Psoas muscle (tissue), 8 donors: ENCODE results near the gene YIPF1. TPM values are rescaled to one million over a fixed set of nuclear protein-coding genes. Genes with fewer than 3 reads are reported as not detected.

ENCODE experiments used
- ATAC-seq, 4 donors: fragments of 200-7000 bp; cut with Tn5 transposase; one replicate each; pipeline ENCODE4 v1.9.1; 2020; ENCODE audit warnings: moderate library complexity in 3 of 4, mild to moderate bottlenecking in 2 of 4
- DNase-seq, 2 donors: peaks; one replicate each; pipeline ENCODE4 v3.0.0-alpha.2; 2020
- H3K27ac ChIP-seq: fragments of 200-600 bp; one replicate; pipeline ENCODE4 v1.8.0; 2022
- H3K27me3 ChIP-seq, 3 donors: fragments of 200-600 bp in 1 of 3; one replicate each; pipeline versions ENCODE4 v1.6.1 to v1.8.0; 2013 to 2022; ENCODE audit warnings: low read length in 2 of 3, mild to moderate bottlenecking in 2 of 3, moderate library complexity in 1 of 3; ENCODE audit not compliant: insufficient read depth in 3 of 3
- H3K36me3 ChIP-seq, 2 donors: fragments of 200-600 bp in 1 of 2; one replicate each; pipeline versions ENCODE4 v1.6.1 to v1.8.0; 2013 to 2022; ENCODE audit warnings: low read depth in 1 of 2, mild to moderate bottlenecking in 1 of 2, moderate library complexity in 1 of 2; ENCODE audit not compliant: insufficient read depth in 1 of 2
- H3K4me1 ChIP-seq: fragments of 200-600 bp; one replicate; pipeline ENCODE4 v1.8.0; 2022
- H3K4me3 ChIP-seq: fragments of 200-600 bp; one replicate; pipeline ENCODE4 v1.8.0; 2022; ENCODE audit warnings: mild to moderate bottlenecking
- H3K9me3 ChIP-seq: fragments of 200-600 bp; one replicate; pipeline ENCODE4 v1.8.0; 2022
- WGBS, 3 donors: extraction: QIAGEN DNeasy Blood & Tissue Kit; methylation state at CpG; one replicate each; pipeline versions ENCODE4 v1.1.6 to v1.1.7; 2013; 5-methylcytosine and 5-hydroxymethylcytosine counted together
- intact Hi-C, 2 donors: fragments of 100-400 bp; cut with DNase I; formaldehyde crosslinking; loops; one replicate each; pipeline versions ENCODE4 v1.11.0 to v1.14.2; 2022
- polyA plus RNA-seq, 3 donors: library from polyadenylated mRNA; stranded (reverse); fragments of 200-250 nt; gene quantifications; one replicate each; pipeline ENCODE4 v1.2.3, GENCODE V29; 2013
- total RNA-seq, 4 donors: library from RNA; stranded (reverse); fragmentation: NEBNext Ultra II Directional in 2 of 4; extraction: Animal tissue kit (Norgen Biotek cat#: 25700) in 2 of 4; gene quantifications; one replicate each; pipeline versions ENCODE4 v1.2.1 to v1.2.4, GENCODE V29; 2021 to 2023
- TF ChIP-seq, protein P1 (sequence below): fragments of 200-600 bp; IDR thresholded peaks from one replicate; pipeline ENCODE4 v1.8.0; 2022; ENCODE audit warnings: antibody characterized with exemption
- donor health status: healthy with polysubstance abuse.
- donor health status: DM: no; HTN: no; CAD: no; lungs with moderate emphysema.
- donor health status: Bipolar disorder and iron deficiency.
- donor health status: healthy.
- donor health status: DM: yes; HTN: yes; CAD: no.
- donor health status: DM: no; HTN: no; CAD: no.
- donor health status: DM: no; HTN: no; CAD: no.
- donor health status: DM: yes; HTN: yes; CAD: no.

The YIPF1 gene
- total and polyA plus RNA-seq, 7 donors: 11.8 to 54.1 (median 23.1) TPM

DNA sequence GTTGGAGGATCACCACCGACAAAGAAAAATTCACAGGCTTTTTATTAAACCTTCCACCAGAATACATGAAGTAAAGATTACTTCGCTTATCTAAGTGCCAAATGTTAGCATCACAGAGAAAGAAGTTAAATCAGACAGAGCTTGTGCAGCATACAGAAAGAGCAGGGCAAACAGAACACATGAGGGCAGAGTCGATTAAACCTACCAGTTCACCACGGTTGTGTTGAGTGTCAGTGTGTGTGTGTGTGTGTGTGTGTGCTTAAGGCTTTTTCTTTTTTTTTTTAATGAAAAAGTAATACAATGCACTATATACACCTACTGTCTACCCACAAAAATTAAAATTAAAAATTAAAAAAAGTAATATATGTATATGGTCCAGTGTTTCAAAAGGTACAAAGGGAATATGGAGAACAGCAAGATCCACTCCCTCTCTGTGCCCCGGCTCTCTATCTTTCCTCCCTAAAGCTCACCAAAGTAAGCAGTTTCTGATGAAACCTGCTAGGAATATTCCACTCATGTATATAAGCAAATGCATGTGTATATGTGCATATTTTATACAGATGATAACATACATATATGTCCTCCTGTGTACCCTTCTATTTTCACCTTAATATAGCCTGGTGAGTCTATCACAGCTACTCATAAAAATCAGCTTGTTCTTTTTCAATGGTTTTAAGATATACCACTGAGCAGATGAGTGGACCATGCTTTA is 17.7 kb downstream of the YIPF1 start:
- intact Hi-C loops: loop anchor here in 1 of 2 donors (10.0 kb wide), 1 partner anchor 163 kb away; no protein-coding TSS in a partner anchor

GRCh38 chr1:53871221-53871620 is 18.4 kb downstream of the YIPF1 start:
- Histone ChIP-seq H3K27me3 (no peaks in the 10 kb centered on the region), H3K4me3 (no peak overlapping the region), H3K36me3 (peaks cover 8 to 92% of the 10 kb centered on the region in 2 donors), H3K9me3 (no peaks in the 10 kb centered on the region), H3K4me1 (no peaks in the 10 kb centered on the region), H3K27ac (no peak overlapping the region)
- WGBS, 3 donors: 46 to 57% (median 55%) methylated on average over 4 of the region's 4 CpGs
- ATAC-seq (no peak), DNase-seq (no peak)
- TF ChIP-seq, protein P1, sequence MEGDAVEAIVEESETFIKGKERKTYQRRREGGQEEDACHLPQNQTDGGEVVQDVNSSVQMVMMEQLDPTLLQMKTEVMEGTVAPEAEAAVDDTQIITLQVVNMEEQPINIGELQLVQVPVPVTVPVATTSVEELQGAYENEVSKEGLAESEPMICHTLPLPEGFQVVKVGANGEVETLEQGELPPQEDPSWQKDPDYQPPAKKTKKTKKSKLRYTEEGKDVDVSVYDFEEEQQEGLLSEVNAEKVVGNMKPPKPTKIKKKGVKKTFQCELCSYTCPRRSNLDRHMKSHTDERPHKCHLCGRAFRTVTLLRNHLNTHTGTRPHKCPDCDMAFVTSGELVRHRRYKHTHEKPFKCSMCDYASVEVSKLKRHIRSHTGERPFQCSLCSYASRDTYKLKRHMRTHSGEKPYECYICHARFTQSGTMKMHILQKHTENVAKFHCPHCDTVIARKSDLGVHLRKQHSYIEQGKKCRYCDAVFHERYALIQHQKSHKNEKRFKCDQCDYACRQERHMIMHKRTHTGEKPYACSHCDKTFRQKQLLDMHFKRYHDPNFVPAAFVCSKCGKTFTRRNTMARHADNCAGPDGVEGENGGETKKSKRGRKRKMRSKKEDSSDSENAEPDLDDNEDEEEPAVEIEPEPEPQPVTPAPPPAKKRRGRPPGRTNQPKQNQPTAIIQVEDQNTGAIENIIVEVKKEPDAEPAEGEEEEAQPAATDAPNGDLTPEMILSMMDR: no peak
- intact Hi-C loops: loop anchor here in 1 of 2 donors (10.0 kb wide), 1 partner anchor 164 kb away; no protein-coding TSS in a partner anchor

More for the DNA sequence above, 17.7 kb downstream of the YIPF1 start:
- TF ChIP-seq, protein P1: no peak
- H3K9me3 ChIP-seq: no peaks in the 10 kb centered on the region
- no peaks in the 10 kb centered on the region for H3K27me3 ChIP-seq
- H3K4me1 ChIP-seq: no peaks in the 10 kb centered on the region
- no peak overlapping the region for H3K4me3 ChIP-seq
- DNase-seq (no peak), ATAC-seq (no peak)
- peaks cover 8 to 92% of the 10 kb centered on the region in 2 donors for H3K36me3 ChIP-seq
- no peak overlapping the region for H3K27ac ChIP-seq
- WGBS, 3 donors: 69 to 75% (median 75%) methylated on average over 5 of the region's 5 CpGs

GRCh38 chr1:53869454-53870117 is 20.0 kb downstream of the YIPF1 start:
- Histone ChIP-seq H3K27me3 (no peaks in the 10 kb centered on the region), H3K9me3 (no peaks in the 10 kb centered on the region), H3K4me1 (no peaks in the 10 kb centered on the region), H3K4me3 (no peak overlapping the region), H3K27ac (no peak overlapping the region), H3K36me3 (peaks cover 2 to 86% of the 10 kb centered on the region in 2 donors)
- WGBS, 3 donors: 92 to 94% (median 94%) methylated on average over 11 of the region's 11 CpGs
- TF ChIP-seq, protein P1: no peak
- no peak for ATAC-seq
- intact Hi-C loops: loop anchor here (10.0 kb wide), 1 partner anchor 165 kb away; no protein-coding TSS in a partner anchor
- DNase-seq: no peak

DNA sequence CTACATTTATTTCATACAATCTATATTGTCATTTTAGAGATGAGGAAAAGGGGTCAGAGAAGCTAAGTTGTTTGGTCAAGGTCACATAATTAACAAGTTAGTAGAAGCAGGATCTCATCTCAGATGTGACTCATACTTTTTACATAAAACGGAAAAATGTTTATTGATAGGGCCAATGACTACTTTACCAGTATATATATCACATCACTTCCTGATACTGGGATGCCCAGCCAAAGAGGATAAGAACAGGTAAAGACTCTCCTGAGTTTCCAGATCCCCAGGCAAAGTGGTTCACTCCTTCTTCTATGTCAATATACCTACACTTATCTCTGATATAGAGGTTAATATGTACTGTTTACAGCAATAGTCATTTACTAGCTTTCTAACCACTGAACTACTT is 21.0 kb downstream of the YIPF1 start:
- H3K9me3 ChIP-seq: no peaks in the 10 kb centered on the region
- intact Hi-C loops: loop anchor here in 1 of 2 donors (10.0 kb wide), 1 partner anchor 166 kb away; no protein-coding TSS in a partner anchor

More for the DNA sequence above, 21.0 kb downstream of the YIPF1 start:
- 90 to 100% (median 94%) methylated on average over 1 of the region's 1 CpG for WGBS, 3 donors
- H3K27ac ChIP-seq: no peak overlapping the region
- H3K27me3 ChIP-seq: no peaks in the 10 kb centered on the region
- H3K36me3 ChIP-seq: peaks cover 2 to 82% of the 10 kb centered on the region in 2 donors
- no peak overlapping the region for H3K4me3 ChIP-seq
- TF ChIP-seq, protein P1: no peak
- DNase-seq: no peak
- ATAC-seq: no peak
- H3K4me1 ChIP-seq: no peaks in the 10 kb centered on the region
